Measurements from ENCODE around the gene UQCC2. TPM values are rescaled to one million over a fixed set of nuclear protein-coding genes. Genes with fewer than 3 reads are reported as not detected.

Gene UQCC2
- total RNA-seq, 1 donor from 2014 or later: 48.7 TPM

DNA sequence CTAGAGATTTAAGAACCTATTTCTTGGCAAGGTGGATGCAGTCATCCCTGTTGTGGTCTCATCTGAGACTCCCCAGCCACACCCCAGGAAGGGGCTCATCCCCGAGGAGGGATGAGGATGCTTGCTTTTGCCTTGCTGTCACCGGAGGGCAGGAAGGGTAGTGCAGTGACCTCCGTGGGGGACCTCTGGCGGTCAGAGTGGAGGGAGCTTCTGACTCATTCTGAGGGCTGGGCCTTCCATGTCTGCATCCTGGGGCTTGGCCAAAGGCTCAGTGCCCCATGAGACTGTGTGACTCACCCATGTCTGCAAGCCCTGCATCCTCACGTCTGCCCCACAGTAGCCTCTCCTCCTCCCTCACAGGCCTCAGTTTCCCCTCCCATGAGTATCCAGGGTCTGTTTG lies 38.7 kb downstream of the UQCC2 start:
- no peaks in the 10 kb centered on the region for H3K36me3 Mint-ChIP-seq (ENCODE audit: unreplicated experiment)
- DNase-seq: no peak
- H3K4me1 Mint-ChIP-seq (ENCODE audit: low read depth, unreplicated experiment): peaks cover 13% of the 10 kb centered on the region
- no peak overlapping the region for H3K4me3 Mint-ChIP-seq (ENCODE audit: unreplicated experiment)
- peaks cover 3% of the 10 kb centered on the region for H3K27me3 Mint-ChIP-seq (ENCODE audit: unreplicated experiment)
- no peak overlapping the region for H3K27ac Mint-ChIP-seq (ENCODE audit: unreplicated experiment)
- TF ChIP-seq, protein P1, sequence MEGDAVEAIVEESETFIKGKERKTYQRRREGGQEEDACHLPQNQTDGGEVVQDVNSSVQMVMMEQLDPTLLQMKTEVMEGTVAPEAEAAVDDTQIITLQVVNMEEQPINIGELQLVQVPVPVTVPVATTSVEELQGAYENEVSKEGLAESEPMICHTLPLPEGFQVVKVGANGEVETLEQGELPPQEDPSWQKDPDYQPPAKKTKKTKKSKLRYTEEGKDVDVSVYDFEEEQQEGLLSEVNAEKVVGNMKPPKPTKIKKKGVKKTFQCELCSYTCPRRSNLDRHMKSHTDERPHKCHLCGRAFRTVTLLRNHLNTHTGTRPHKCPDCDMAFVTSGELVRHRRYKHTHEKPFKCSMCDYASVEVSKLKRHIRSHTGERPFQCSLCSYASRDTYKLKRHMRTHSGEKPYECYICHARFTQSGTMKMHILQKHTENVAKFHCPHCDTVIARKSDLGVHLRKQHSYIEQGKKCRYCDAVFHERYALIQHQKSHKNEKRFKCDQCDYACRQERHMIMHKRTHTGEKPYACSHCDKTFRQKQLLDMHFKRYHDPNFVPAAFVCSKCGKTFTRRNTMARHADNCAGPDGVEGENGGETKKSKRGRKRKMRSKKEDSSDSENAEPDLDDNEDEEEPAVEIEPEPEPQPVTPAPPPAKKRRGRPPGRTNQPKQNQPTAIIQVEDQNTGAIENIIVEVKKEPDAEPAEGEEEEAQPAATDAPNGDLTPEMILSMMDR (IDR thresholded peaks at IDR 0.05; ENCODE audit: partially characterized antibody, unreplicated experiment): no peak
- peaks cover 5% of the 10 kb centered on the region for H3K9me3 Mint-ChIP-seq (ENCODE audit: unreplicated experiment)

DNA sequence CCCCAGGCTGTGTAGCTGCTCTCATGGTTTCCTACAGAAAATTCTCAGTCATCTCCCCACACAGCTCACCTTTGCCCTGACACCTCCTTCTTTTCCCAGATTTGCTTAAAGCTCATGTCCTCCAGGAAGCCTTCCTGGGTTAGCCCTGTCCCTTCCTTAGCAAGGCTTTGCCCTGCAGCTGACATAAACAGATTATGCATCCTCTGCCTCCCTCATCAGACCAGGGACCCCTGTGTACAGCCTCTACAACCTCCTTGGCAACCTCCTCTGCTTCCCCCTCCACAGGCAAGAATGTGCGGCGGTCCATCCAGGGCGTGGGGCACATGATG lies 39.8 kb downstream of the UQCC2 start:
- peaks cover 3% of the 10 kb centered on the region for H3K27me3 Mint-ChIP-seq (ENCODE audit: unreplicated experiment)
- H3K4me3 Mint-ChIP-seq (ENCODE audit: unreplicated experiment): no peak overlapping the region
- no peak for DNase-seq
- peaks cover 13% of the 10 kb centered on the region for H3K4me1 Mint-ChIP-seq (ENCODE audit: low read depth, unreplicated experiment)
- no peaks in the 10 kb centered on the region for H3K36me3 Mint-ChIP-seq (ENCODE audit: unreplicated experiment)
- H3K9me3 Mint-ChIP-seq (ENCODE audit: unreplicated experiment): peaks cover 3% of the 10 kb centered on the region
- TF ChIP-seq, protein P1 (IDR thresholded peaks at IDR 0.05; ENCODE audit: partially characterized antibody, unreplicated experiment): no peak
- H3K27ac Mint-ChIP-seq (ENCODE audit: unreplicated experiment): no peak overlapping the region

DNA sequence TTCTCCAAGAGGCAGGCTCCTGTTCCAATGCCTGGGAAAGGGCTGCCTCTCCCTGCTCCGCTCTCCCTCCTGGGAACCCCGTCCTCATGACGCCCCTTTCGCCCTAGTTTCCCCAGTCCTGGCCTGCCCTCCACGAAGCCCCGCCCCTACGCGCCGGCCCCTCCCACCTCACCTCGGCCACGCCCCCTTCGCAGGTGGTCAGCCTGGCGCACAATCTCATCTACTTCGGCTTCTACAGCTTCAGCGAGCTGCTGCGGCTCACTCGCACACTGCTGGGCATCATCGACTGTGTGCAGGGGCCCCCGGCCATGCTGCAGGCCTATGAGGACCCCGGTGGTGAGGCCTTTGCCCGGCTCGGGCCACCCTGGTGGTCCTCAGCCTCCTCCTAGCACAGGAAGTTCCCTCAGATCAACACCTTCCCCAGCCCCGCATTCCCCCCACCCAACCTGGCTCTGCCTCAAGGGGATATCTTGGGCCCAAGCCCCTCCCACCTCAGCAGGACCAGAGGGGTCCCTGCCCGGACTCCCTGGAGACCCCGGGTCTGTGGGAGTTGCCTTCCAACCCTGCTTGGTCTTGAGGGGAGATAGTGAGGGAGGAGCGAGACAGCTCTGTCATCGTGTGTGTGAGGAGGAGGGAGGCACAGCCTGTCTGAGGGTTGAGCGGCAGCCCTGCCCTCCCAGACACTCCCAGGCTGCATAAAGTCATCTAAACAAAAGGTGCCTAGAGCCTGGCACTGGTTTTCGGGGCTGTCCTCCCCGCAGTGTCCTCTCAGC lies 40.3 kb downstream of the UQCC2 start:
- TF ChIP-seq, protein P1 (IDR thresholded peaks at IDR 0.05; ENCODE audit: partially characterized antibody, unreplicated experiment): no peak
- no peak for DNase-seq
- peaks cover 13% of the 10 kb centered on the region for H3K4me1 Mint-ChIP-seq (ENCODE audit: low read depth, unreplicated experiment)
- no peak overlapping the region for H3K4me3 Mint-ChIP-seq (ENCODE audit: unreplicated experiment)
- H3K36me3 Mint-ChIP-seq (ENCODE audit: unreplicated experiment): no peaks in the 10 kb centered on the region
- peaks cover 3% of the 10 kb centered on the region for H3K9me3 Mint-ChIP-seq (ENCODE audit: unreplicated experiment)
- H3K27ac Mint-ChIP-seq (ENCODE audit: unreplicated experiment): no peak overlapping the region
- peaks cover 3% of the 10 kb centered on the region for H3K27me3 Mint-ChIP-seq (ENCODE audit: unreplicated experiment)

DNA sequence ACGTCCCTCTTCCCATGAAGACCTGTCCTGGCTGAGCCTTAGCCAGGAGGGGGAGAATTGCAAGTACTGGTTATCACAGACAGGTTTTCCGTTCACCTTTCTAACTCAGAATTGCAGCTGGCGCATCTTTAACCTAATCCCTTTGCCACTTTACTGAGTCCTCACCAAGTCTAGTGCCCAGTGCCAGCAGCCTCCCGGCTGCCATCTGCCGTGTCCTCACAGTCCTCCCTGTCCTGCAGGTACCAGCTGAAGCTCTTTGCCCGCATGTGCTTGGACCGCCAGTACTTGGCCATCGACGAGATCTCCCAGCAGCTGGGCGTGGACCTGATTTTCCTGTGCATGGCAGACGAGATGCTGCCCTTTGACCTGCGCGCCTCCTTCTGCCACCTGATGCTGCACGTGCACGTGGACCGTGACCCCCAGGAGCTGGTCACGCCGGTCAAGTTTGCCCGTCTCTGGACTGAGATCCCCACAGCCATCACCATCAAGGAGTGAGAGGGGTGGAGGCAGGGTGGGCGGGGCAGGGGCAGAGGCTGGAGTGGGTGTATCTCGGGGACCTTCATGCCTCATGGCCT lies 41.3 kb downstream of the UQCC2 start:
- Mint-ChIP-seq H3K27ac (ENCODE audit: unreplicated experiment) (no peak overlapping the region), H3K9me3 (ENCODE audit: unreplicated experiment) (peaks cover 3% of the 10 kb centered on the region), H3K36me3 (ENCODE audit: unreplicated experiment) (no peaks in the 10 kb centered on the region), H3K4me3 (ENCODE audit: unreplicated experiment) (no peak overlapping the region), H3K27me3 (ENCODE audit: unreplicated experiment) (peaks cover 2% of the 10 kb centered on the region), H3K4me1 (ENCODE audit: low read depth, unreplicated experiment) (peaks cover 13% of the 10 kb centered on the region)
- DNase-seq: no peak
- TF ChIP-seq, protein P1 (IDR thresholded peaks at IDR 0.05; ENCODE audit: partially characterized antibody, unreplicated experiment): no peak

DNA sequence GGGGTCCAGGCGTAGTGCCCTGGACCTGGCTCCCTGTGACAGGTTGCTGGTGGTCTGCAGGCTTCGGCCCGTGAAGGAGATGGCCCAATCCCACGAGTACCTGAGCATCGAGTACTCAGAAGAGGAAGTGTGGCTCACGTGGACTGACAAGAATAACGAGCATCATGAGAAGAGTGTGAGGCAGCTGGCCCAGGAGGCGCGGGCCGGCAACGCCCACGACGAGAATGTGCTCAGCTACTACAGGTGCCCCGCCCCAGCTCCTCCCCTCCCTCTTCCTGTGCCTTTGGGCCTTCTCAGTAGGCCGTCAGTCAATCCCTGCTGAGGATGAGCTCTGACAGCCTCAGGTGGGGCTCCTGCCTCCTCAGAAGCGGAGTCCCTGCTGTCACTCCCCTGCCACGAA lies 42.6 kb downstream of the UQCC2 start:
- TF ChIP-seq, protein P1 (IDR thresholded peaks at IDR 0.05; ENCODE audit: partially characterized antibody, unreplicated experiment): no peak
- Mint-ChIP-seq H3K36me3 (ENCODE audit: unreplicated experiment) (no peaks in the 10 kb centered on the region), H3K9me3 (ENCODE audit: unreplicated experiment) (peaks cover 3% of the 10 kb centered on the region), H3K27ac (ENCODE audit: unreplicated experiment) (no peak overlapping the region), H3K4me3 (ENCODE audit: unreplicated experiment) (no peak overlapping the region), H3K4me1 (ENCODE audit: low read depth, unreplicated experiment) (peaks cover 5% of the 10 kb centered on the region), H3K27me3 (ENCODE audit: unreplicated experiment) (peaks cover 2% of the 10 kb centered on the region)
- no peak for DNase-seq
